Activated naive CD4-positive, alpha-beta T cell treated with anti-CD3 and anti-CD28 coated beads, Interleukin-2, amount 10 ng/mL, durations not matched to agents 5 hours and 36 hours (primary cell): ENCODE results near the gene GTSE1. TPM values are rescaled to one million over a fixed set of nuclear protein-coding genes. Genes with fewer than 3 reads are reported as not detected.

ENCODE experiments used
- total RNA-seq, 2 experiments: library from RNA; stranded (reverse); gene quantifications; one replicate each; pipeline ENCODE4 v1.2.3, GENCODE V29; 2021

The GTSE1 gene
- 10 to 100 TPM; 63.6 to 64.7 TPM for total RNA-seq

GRCh38 chr22:46296257-46297150 is at the start of gene GTSE1:
Gene GTSE1, plus strand, starts transcription at chr22:46296870. Its CDS starts 531 bp downstream, at chr22:46297401.

GRCh38 chr22:46250035-46250782 is 46.5 kb upstream of the GTSE1 start, which contains the start of gene CDPF1:
Gene CDPF1, minus strand, starts transcription at chr22:46250293. Its CDS starts 2,009 bp downstream, at chr22:46248284.

GRCh38 chr22:46263216-46263590 is 33.5 kb upstream of the GTSE1 start, which contains the start of gene PKDREJ:
Gene PKDREJ, minus strand, starts transcription at chr22:46263343. Its CDS starts 21 bp downstream, at chr22:46263322.

GRCh38 chr22:46267431-46268279 is 29.0 kb upstream of the GTSE1 start, which contains the start of gene TTC38:
Gene TTC38, plus strand, starts transcription at chr22:46268008. Its CDS starts 32 bp downstream, at chr22:46268040.

GRCh38 chr22:46335201-46336118 is 38.8 kb downstream of the GTSE1 start, which contains the start of gene TRMU:
Gene TRMU, plus strand, starts transcription at chr22:46335714. Its CDS starts 51 bp downstream, at chr22:46335765.

Other genes starting within 250 kb of the GTSE1 start
- gene PPARA, start 146.3 kb upstream of the GTSE1 start, total RNA-seq = 10 to 100 TPM; 14.1 to 14.2 TPM
- 10 to 100 TPM in 1 of 2 experiments, 1 to 10 TPM in 1; 8.8 to 10.8 TPM for gene CDPF1, start 46.6 kb upstream of the GTSE1 start, total RNA-seq
- gene PKDREJ, start 33.5 kb upstream of the GTSE1 start, total RNA-seq = not detected
- 1 to 10 TPM; 8.0 to 9.9 TPM for gene TTC38, start 28.9 kb upstream of the GTSE1 start, total RNA-seq
- 10 to 100 TPM; 62.8 to 68.6 TPM for gene TRMU, start 38.8 kb downstream of the GTSE1 start, total RNA-seq
- gene CELSR1, start 240.8 kb downstream of the GTSE1 start, total RNA-seq = under 1 TPM; 0.15 to 0.24 TPM